Left lung (tissue), 10 donors: ENCODE measurements around the gene MCTP2. TPM values are rescaled to one million over a fixed set of nuclear protein-coding genes. Genes with fewer than 3 reads are reported as not detected.

ENCODE experiments used
- ATAC-seq: fragments of 200-7000 bp; cut with Tn5 transposase; one replicate; pipeline ENCODE4 v1.9.1; 2020; ENCODE audit warnings: moderate library complexity
- DNase-seq, 4 donors: peaks; one replicate each; pipeline ENCODE4 v3.0.0-alpha.2; 2013 to 2020
- H3K27ac ChIP-seq, 2 donors: fragments of 200-600 bp; sonication (generic) in 1 of 2; one replicate each; pipeline versions ENCODE4 v1.5.0 to v1.8.0; 2020 to 2021
- H3K27me3 ChIP-seq, 2 donors: fragments of 200-600 bp; sonication (generic) in 1 of 2; one replicate each; pipeline versions ENCODE4 v1.5.0 to v1.8.0; 2020 to 2021
- H3K36me3 ChIP-seq, 2 donors: fragments of 200-600 bp; sonication (generic) in 1 of 2; one replicate each; pipeline versions ENCODE4 v1.5.0 to v1.8.0; 2020 to 2021
- H3K4me1 ChIP-seq, 2 donors: fragments of 200-600 bp; one replicate each; pipeline ENCODE4 v1.8.0; 2021
- H3K4me3 ChIP-seq, 2 donors: fragments of 200-600 bp; sonication (generic) in 1 of 2; one replicate each; pipeline versions ENCODE4 v1.5.0 to v1.8.0; 2020 to 2021; ENCODE audit warnings: mild to moderate bottlenecking in 1 of 2
- H3K9me3 ChIP-seq, 2 donors: fragments of 200-600 bp; sonication (generic) in 1 of 2; one replicate each; pipeline versions ENCODE4 v1.5.0 to v1.8.0; 2020 to 2021
- intact Hi-C, 2 donors: fragments of 100-400 bp; cut with DNase I; formaldehyde crosslinking; loops; one replicate each; pipeline versions ENCODE4 v1.11.2 to v1.14.2; 2022
- polyA plus RNA-seq, 6 donors: library from polyadenylated mRNA; unstranded; fragments of 120-200 nt; gene quantifications; one replicate each; pipeline ENCODE4 v1.2.1, GENCODE V29; 2013; ENCODE audit not compliant: insufficient read length in 6 of 6
- total RNA-seq, 2 donors: library from RNA; stranded (reverse); fragmentation: NEBNext Ultra II Directional; extraction: Animal tissue kit (Norgen Biotek cat#: 25700); gene quantifications; one replicate each; pipeline ENCODE4 v1.2.1, GENCODE V29; 2021
- TF ChIP-seq, protein P1 (sequence below), 2 donors: fragments of 200-600 bp; sonication (generic) in 1 of 2; IDR thresholded peaks; one replicate each; pipeline versions ENCODE4 v1.5.0 to v1.8.0; 2021; ENCODE audit warnings: antibody characterized with exemption in 2 of 2
- donor health status: DM: no; HTN: yes; CAD: no.
- donor health status: DM: no; HTN: no; CAD: no.

MCTP2 gene
- total and polyA plus RNA-seq, 8 donors: 25.9 to 38.8 (median 35.0) TPM

DNA sequence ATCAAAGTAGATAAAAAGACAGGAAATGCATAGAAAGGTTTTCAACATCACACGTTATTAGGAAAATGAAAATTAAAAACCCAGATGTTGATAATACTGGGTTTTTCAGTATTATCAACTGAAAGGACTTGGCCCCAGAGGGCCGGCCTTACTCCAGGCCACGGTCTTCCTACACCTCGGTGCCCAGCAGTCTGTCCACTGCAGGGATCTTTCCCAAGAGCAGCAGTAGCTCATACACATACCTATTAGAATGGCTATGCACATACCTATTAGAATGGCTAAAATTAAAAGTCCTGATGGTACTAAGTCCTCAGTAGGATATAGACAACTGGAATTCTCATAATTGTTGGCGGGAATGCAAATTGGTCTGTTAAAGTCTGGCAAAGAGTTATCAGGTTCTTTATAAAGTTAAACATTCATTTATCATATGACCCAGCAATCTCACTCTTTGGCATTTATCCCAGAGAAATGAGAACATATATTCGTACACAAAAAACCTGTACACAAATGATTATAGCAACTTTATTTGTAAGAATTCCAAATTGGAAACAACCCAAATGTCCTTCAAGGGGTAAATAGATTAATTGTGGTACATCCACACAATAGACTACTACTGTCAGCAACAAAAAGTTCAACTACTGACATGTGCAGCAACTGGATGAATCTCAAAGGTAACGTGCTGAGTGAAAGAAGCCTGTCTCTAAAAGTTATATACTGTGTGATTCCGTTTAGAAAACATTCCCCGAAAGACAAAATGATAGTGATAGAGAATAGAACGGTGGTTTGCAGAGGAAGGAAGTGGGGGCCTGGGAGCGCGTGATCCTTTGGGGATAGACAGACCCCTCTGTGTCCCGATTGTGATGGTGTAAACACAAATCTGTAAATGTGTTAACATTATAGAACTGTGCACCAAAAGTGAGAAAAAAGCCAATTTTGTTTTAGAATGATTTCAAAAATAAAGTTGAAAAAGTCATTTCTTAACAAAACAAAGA is 62.3 kb downstream of the MCTP2 start:
- Histone ChIP-seq H3K4me3 (no peak overlapping the region), H3K27ac (peak overlapping the region in 1 of 2 donors; percentile 49), H3K4me1 (peaks cover 0 to 60% of the 10 kb centered on the region in 2 donors), H3K36me3 (peaks cover 0 to 4% of the 10 kb centered on the region in 2 donors), H3K27me3 (no peaks in the 10 kb centered on the region), H3K9me3 (peaks cover 0 to 6% of the 10 kb centered on the region in 2 donors)
- intact Hi-C loops: no loop called here
- DNase-seq (no peak), ATAC-seq (peak; percentile 11)
- TF ChIP-seq, protein P1, sequence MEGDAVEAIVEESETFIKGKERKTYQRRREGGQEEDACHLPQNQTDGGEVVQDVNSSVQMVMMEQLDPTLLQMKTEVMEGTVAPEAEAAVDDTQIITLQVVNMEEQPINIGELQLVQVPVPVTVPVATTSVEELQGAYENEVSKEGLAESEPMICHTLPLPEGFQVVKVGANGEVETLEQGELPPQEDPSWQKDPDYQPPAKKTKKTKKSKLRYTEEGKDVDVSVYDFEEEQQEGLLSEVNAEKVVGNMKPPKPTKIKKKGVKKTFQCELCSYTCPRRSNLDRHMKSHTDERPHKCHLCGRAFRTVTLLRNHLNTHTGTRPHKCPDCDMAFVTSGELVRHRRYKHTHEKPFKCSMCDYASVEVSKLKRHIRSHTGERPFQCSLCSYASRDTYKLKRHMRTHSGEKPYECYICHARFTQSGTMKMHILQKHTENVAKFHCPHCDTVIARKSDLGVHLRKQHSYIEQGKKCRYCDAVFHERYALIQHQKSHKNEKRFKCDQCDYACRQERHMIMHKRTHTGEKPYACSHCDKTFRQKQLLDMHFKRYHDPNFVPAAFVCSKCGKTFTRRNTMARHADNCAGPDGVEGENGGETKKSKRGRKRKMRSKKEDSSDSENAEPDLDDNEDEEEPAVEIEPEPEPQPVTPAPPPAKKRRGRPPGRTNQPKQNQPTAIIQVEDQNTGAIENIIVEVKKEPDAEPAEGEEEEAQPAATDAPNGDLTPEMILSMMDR (IDR thresholded peaks at IDR 0.05): no peak

DNA sequence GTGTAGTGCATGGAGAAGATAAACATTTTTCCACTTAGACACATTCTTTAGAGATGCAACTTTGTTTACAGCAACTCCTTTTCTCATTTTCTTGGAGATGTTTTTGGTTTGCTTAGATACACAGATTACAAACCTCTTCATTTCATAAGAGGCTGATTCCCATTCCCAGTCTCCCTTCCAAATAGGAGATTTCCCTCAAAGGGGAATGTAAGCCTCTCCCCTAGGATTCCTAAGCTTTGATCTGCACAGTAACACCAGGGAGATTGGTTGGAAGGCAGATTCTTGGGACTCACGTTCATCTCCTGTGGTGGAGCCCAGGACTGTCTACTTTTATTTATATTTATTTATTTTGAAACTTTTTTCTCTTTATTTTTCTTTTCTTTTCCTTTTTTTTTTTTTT is 63.2 kb downstream of the MCTP2 start:
- Histone ChIP-seq H3K4me1 (peaks cover 0 to 60% of the 10 kb centered on the region in 2 donors), H3K4me3 (no peak overlapping the region), H3K27ac (peak overlapping the region in 1 of 2 donors; percentile 49), H3K9me3 (peaks cover 0 to 6% of the 10 kb centered on the region in 2 donors), H3K36me3 (peaks cover 0 to 4% of the 10 kb centered on the region in 2 donors), H3K27me3 (no peaks in the 10 kb centered on the region)
- intact Hi-C loops: no loop called here
- DNase-seq (no peak), ATAC-seq (peak; percentile 23)
- TF ChIP-seq, protein P1 (IDR thresholded peaks at IDR 0.05): no peak

DNA sequence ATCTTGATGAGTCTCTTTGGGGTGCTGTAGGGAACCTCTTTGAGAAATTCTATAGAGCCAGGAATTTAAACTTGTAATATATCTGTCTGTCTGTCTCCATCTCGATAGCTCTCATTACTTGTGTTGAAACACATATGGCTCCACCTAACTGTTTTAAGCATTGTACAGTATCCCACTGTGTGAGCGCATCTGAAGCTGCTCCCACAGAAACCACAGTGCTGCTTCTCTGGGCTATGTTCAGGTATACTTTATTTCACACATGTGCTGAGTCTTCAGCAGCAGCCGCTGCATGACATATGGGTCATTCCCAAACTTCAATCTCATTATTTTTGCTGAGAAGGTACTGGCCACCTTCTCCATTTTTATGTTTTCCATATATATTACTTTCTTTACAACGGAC is 63.9 kb downstream of the MCTP2 start:
- peak overlapping the region in 1 of 2 donors; percentile 30 for H3K27ac ChIP-seq
- DNase-seq (no peak), ATAC-seq (no peak)
- H3K27me3 ChIP-seq: no peaks in the 10 kb centered on the region
- H3K9me3 ChIP-seq: peaks cover 0 to 4% of the 10 kb centered on the region in 2 donors
- H3K4me1 ChIP-seq: peaks cover 0 to 60% of the 10 kb centered on the region in 2 donors
- no peak overlapping the region for H3K4me3 ChIP-seq
- peaks cover 0 to 4% of the 10 kb centered on the region in 2 donors for H3K36me3 ChIP-seq
- intact Hi-C loops: no loop called here
- TF ChIP-seq, protein P1 (IDR thresholded peaks at IDR 0.05): no peak

DNA sequence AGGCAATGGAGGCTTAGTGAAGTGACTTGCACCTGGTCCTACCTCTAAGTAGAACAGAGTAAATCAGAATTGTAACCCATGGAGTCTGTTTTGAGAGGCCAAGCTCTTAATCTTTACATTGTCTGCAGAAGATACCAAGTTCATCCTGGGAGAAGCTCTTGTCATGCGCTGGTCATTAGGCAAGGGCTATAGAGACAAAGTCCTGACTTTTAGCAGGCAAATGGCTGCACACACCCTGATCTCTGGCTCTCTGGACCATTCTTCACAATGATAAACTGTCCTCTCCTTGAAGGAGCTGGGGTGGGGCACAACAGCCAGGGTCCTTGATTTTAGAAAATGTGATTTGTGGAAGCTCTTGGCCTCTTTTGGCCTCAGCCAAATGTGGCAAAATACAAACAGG is 65.4 kb downstream of the MCTP2 start:
- H3K9me3 ChIP-seq: no peaks in the 10 kb centered on the region
- intact Hi-C loops: no loop called here
- TF ChIP-seq, protein P1 (IDR thresholded peaks at IDR 0.05): no peak
- no peak for ATAC-seq
- peaks cover 0 to 4% of the 10 kb centered on the region in 2 donors for H3K36me3 ChIP-seq
- peak overlapping the region in 1 of 2 donors; percentile 56 for H3K27ac ChIP-seq
- peaks cover 0 to 47% of the 10 kb centered on the region in 2 donors for H3K4me1 ChIP-seq
- H3K27me3 ChIP-seq: no peaks in the 10 kb centered on the region
- no peak for DNase-seq
- no peak overlapping the region for H3K4me3 ChIP-seq

DNA sequence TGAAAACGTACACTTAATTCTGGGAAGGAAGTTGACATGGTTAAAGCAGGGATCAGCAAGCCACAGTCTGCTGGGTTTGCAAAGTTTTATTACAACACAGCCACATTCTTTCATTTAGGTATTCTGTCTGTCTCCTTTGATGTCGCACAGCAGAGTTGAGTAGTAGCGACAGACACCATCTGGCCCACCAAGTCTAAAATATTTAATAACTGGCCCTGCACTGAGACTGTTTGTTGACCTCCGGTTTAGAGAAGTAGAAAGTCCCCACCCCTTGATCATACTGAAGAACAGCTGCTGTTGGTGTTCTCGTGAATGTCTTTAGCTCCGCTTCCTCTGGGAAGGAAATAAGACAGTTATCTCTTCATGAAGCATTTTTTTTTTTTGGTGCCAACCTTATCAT is 66.2 kb downstream of the MCTP2 start:
- no peaks in the 10 kb centered on the region for H3K9me3 ChIP-seq
- no peaks in the 10 kb centered on the region for H3K27me3 ChIP-seq
- DNase-seq (peak in 2 of 4 donors; percentile 24 to 35), ATAC-seq (peak; percentile 38)
- H3K36me3 ChIP-seq: peaks cover 0 to 4% of the 10 kb centered on the region in 2 donors
- TF ChIP-seq, protein P1 (IDR thresholded peaks at IDR 0.05): no peak
- no peak overlapping the region for H3K4me3 ChIP-seq
- peak overlapping the region; percentile 20 to 56 for H3K27ac ChIP-seq
- peaks cover 0 to 46% of the 10 kb centered on the region in 2 donors for H3K4me1 ChIP-seq
- intact Hi-C loops: no loop called here
